ENCODE measurements around the gene PXN. TPM values are rescaled to one million over a fixed set of nuclear protein-coding genes. Genes with fewer than 3 reads are reported as not detected.

PXN gene
- total RNA-seq, 1 donor from 2014 or later: 8.2 TPM

DNA sequence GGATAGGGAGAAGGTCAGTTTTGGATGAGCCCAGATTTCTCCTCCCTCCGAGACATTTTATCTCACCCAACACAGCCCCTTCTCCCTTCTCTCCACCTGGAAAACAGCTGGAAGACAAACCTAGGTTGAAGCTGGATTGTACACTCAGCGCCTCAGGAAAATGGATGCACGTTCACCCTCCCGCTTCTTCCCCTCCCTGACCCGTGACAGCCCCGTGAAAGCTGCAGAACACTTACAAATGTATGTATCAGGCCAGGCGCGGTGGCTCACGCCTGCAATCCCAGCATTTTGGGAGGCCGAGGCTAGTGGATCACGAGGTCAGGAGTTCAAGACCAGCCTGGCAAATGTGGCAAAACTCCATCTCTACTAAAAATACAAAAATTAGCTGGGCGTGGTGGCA is 22.0 kb upstream of the PXN start:
- H3K9me3 ChIP-seq (ENCODE audit: low read depth): no peaks in the 10 kb centered on the region
- Mint-ChIP-seq H3K4me1 (peaks cover 14% of the 10 kb centered on the region), H3K9me3 (no peaks in the 10 kb centered on the region), H3K4me3 (no peak overlapping the region), H3K36me3 (no peaks in the 10 kb centered on the region), H3K27ac (no peak overlapping the region), H3K27me3 (ENCODE audit: insufficient read depth, low read depth) (peaks cover 9% of the 10 kb centered on the region)
- H2AFZ ChIP-seq (replicated peaks): no peak overlapping the region
- H3K4me1 ChIP-seq: no peaks in the 10 kb centered on the region
- TF ChIP-seq EZH2phosphoT487 (IDR thresholded peaks at IDR 0.05): no peak
- no peak for TF ChIP-seq CTCF (IDR thresholded peaks at IDR 0.05)
- TF ChIP-seq EZH2 (IDR thresholded peaks at IDR 0.05): no peak
- no peak overlapping the region for H3K4me2 ChIP-seq
- H3F3A ChIP-seq (ENCODE audit: low read depth): peaks cover 26% of the 10 kb centered on the region
- no peaks in the 10 kb centered on the region for H3K36me3 ChIP-seq
- no peak for DNase-seq (ENCODE audit: low spot score)
- H4K20me1 ChIP-seq (ENCODE audit: low read depth): no peaks in the 10 kb centered on the region
- no peak overlapping the region for H3K27ac ChIP-seq
- no peaks in the 10 kb centered on the region for H3K79me2 ChIP-seq (ENCODE audit: low read depth)
- H3K4me3 ChIP-seq: no peak overlapping the region
- no peaks in the 10 kb centered on the region for H3K27me3 ChIP-seq
- H3K9ac ChIP-seq: no peak overlapping the region

- no peaks in the 10 kb centered on the region for H3K9me3 Mint-ChIP-seq
- H3K27ac Mint-ChIP-seq: peak overlapping the region; percentile 79
- Histone ChIP-seq H4K20me1 (ENCODE audit: low read depth) (no peaks in the 10 kb centered on the region), H3K9me3 (ENCODE audit: low read depth) (no peaks in the 10 kb centered on the region), H3K79me2 (ENCODE audit: low read depth) (no peaks in the 10 kb centered on the region), H3F3A (ENCODE audit: low read depth) (peaks cover 20% of the 10 kb centered on the region), H3K4me1 (no peaks in the 10 kb centered on the region), H3K9ac (no peak overlapping the region), H3K4me2 (no peak overlapping the region), H2AFZ (replicated peaks) (no peak overlapping the region), H3K27ac (no peak overlapping the region), H3K36me3 (no peaks in the 10 kb centered on the region), H3K27me3 (no peaks in the 10 kb centered on the region), H3K4me3 (no peak overlapping the region)
- H3K36me3 Mint-ChIP-seq: no peaks in the 10 kb centered on the region
- peaks cover 14% of the 10 kb centered on the region for H3K4me1 Mint-ChIP-seq
- peaks cover 11% of the 10 kb centered on the region for H3K27me3 Mint-ChIP-seq (ENCODE audit: insufficient read depth, low read depth)
- TF ChIP-seq EZH2phosphoT487 (IDR thresholded peaks at IDR 0.05) (no peak), CTCF (IDR thresholded peaks at IDR 0.05) (no peak), EZH2 (IDR thresholded peaks at IDR 0.05) (no peak)
- no peak overlapping the region for H3K4me3 Mint-ChIP-seq
- DNase-seq (ENCODE audit: low spot score): no peak
Observed at GRCh38 chr12:120286768-120287490, 21.4 kb upstream of the PXN start.

GRCh38 chr12:120284381-120284780 is 18.9 kb upstream of the PXN start:
- H3K9ac ChIP-seq: no peak overlapping the region
- no peaks in the 10 kb centered on the region for H3K4me1 ChIP-seq
- H3K4me3 ChIP-seq: no peak overlapping the region
- Mint-ChIP-seq H3K36me3 (no peaks in the 10 kb centered on the region), H3K4me3 (no peak overlapping the region), H3K9me3 (peaks cover 4% of the 10 kb centered on the region), H3K27ac (no peak overlapping the region), H3K27me3 (ENCODE audit: insufficient read depth, low read depth) (peaks cover 13% of the 10 kb centered on the region), H3K4me1 (peaks cover 9% of the 10 kb centered on the region)
- H3K27me3 ChIP-seq: no peaks in the 10 kb centered on the region
- H2AFZ ChIP-seq (replicated peaks): no peak overlapping the region
- no peaks in the 10 kb centered on the region for H3K36me3 ChIP-seq
- DNase-seq (ENCODE audit: low spot score): no peak
- H3K27ac ChIP-seq: no peak overlapping the region
- no peaks in the 10 kb centered on the region for H4K20me1 ChIP-seq (ENCODE audit: low read depth)
- no peaks in the 10 kb centered on the region for H3K9me3 ChIP-seq (ENCODE audit: low read depth)
- H3F3A ChIP-seq (ENCODE audit: low read depth): no peaks in the 10 kb centered on the region
- no peaks in the 10 kb centered on the region for H3K79me2 ChIP-seq (ENCODE audit: low read depth)
- H3K4me2 ChIP-seq: no peak overlapping the region
- TF ChIP-seq EZH2 (IDR thresholded peaks at IDR 0.05) (no peak), CTCF (IDR thresholded peaks at IDR 0.05) (no peak), EZH2phosphoT487 (IDR thresholded peaks at IDR 0.05) (no peak)
